ENCODE measurements around the gene MRTFB.

MRTFB gene

GRCh38 chr16:14303182-14303618 is 232.1 kb downstream of the MRTFB start:
- H3K4me3 ChIP-seq (replicated peaks; ENCODE audit: low read depth, low read length): peak overlapping the region; percentile 86
- TF ChIP-seq, protein P1, sequence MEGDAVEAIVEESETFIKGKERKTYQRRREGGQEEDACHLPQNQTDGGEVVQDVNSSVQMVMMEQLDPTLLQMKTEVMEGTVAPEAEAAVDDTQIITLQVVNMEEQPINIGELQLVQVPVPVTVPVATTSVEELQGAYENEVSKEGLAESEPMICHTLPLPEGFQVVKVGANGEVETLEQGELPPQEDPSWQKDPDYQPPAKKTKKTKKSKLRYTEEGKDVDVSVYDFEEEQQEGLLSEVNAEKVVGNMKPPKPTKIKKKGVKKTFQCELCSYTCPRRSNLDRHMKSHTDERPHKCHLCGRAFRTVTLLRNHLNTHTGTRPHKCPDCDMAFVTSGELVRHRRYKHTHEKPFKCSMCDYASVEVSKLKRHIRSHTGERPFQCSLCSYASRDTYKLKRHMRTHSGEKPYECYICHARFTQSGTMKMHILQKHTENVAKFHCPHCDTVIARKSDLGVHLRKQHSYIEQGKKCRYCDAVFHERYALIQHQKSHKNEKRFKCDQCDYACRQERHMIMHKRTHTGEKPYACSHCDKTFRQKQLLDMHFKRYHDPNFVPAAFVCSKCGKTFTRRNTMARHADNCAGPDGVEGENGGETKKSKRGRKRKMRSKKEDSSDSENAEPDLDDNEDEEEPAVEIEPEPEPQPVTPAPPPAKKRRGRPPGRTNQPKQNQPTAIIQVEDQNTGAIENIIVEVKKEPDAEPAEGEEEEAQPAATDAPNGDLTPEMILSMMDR (IDR thresholded peaks at IDR 0.05; ENCODE audit: low read length, missing control alignments): no peak
- peak; percentile 34 for DNase-seq (ENCODE audit: low read depth)

DNA sequence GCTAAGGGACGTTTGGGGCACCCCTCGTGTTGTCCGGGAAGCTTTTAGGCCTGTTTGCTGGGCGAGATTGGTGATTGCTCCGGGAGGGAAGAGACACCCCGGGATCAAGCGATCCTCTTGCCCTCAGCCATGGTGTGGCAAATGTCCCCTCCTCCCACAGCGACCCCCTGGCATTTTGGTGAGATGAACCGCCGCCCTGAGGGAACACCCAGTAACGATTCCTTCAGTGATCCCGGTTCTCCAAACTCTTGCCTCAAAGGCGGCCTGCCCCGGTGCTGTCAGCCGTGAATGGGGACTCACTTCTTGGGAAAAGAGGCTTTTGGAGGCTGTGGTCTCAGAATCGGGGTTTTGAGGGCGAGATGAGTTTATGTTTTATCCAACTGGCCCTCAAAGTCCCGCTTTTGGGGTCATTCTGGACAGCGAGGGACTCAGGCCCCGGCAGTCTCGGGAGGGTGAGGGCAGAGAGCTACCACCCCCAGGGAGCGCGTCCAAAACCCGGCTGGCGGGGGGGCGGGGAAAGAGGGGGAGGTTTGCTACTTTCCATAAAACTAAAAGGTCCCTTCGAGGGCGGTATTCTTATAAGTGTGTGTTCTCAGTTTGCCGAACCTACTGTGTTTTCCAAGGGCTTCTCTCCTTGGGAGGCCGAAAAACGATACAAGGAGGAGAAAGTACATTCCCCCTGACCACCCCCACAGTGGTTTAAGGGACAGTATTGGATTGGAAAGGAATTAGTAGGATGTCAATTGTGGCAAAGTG is 232.7 kb downstream of the MRTFB start:
- no peak for DNase-seq (ENCODE audit: low read depth)
- peak overlapping the region; percentile 86 for H3K4me3 ChIP-seq (replicated peaks; ENCODE audit: low read depth, low read length)
- TF ChIP-seq, protein P1 (IDR thresholded peaks at IDR 0.05; ENCODE audit: low read length, missing control alignments): no peak

GRCh38 chr16:14304891-14305460 is 233.9 kb downstream of the MRTFB start:
- no peak for DNase-seq (ENCODE audit: low read depth)
- no peak overlapping the region for H3K4me3 ChIP-seq (replicated peaks; ENCODE audit: low read depth, low read length)
- TF ChIP-seq, protein P1 (IDR thresholded peaks at IDR 0.05; ENCODE audit: low read length, missing control alignments): no peak

DNA sequence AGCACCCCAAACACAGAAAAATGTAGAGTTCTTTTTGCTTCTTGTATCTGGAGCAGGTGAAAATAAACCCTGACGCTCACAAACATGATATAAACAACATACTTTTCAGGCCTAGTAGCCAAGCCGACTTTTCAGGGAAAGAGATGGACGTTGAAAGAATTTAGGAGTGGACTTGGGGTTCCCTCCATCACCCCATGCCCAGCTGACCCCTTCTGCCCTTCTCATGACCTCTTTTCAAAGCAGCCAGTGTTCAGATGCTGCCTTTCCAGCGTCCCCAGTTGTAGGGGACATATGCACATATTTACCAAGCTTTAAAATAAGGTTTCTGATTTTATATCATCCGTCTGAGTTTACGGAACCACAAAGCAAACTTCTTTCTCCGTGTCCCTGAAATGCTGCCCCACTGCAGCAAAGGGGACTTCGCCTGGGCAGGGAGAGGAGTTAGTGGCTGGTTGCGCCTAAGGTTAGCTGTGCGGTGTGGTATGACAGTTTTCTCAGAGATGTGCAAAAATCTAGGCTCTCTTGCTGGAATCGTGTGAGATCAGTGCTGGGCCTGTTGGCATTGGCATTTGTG is 235.5 kb downstream of the MRTFB start:
- no peak overlapping the region for H3K4me3 ChIP-seq (replicated peaks; ENCODE audit: low read depth, low read length)
- TF ChIP-seq, protein P1 (IDR thresholded peaks at IDR 0.05; ENCODE audit: low read length, missing control alignments): no peak
- no peak for DNase-seq (ENCODE audit: low read depth)

DNA sequence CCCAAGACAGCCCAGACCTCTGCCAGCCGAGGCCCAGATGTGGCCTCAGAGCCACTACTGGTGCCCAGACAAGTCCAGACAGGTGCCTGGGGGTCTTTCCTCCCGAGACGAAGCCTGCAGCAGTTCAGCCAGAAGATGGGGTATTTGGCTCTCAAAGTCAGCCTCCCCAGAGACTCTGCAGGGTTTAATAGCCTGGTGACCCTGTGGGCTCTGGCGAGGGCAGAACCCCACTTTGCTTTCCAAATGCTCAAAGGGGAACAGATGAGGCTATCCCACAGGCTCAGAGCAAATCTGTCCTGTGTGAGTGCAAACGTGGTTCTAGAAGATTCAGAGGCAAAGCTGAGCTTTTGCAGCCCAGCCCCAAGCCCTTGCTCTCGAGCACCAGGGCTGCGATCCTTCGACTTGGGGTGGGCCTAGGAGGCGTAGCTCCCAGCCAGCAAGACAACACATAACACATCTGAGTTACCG is 236.0 kb downstream of the MRTFB start:
- TF ChIP-seq, protein P1 (IDR thresholded peaks at IDR 0.05; ENCODE audit: low read length, missing control alignments): no peak
- H3K4me3 ChIP-seq (replicated peaks; ENCODE audit: low read depth, low read length): no peak overlapping the region
- no peak for DNase-seq (ENCODE audit: low read depth)

GRCh38 chr16:14307527-14308367 is 236.6 kb downstream of the MRTFB start:
- H3K4me3 ChIP-seq (replicated peaks; ENCODE audit: low read depth, low read length): no peak overlapping the region
- TF ChIP-seq, protein P1 (IDR thresholded peaks at IDR 0.05; ENCODE audit: low read length, missing control alignments): no peak
- no peak for DNase-seq (ENCODE audit: low read depth)
